Heart left ventricle (tissue), 16 donors: ENCODE measurements around the gene BFSP2. TPM values are rescaled to one million over a fixed set of nuclear protein-coding genes. Genes with fewer than 3 reads are reported as not detected.
A peak's percentile ranks its signal among the peaks of the same experiment; 100 is the strongest.

Experiments
- ATAC-seq, 4 donors: fragments of 200-7000 bp; cut with Tn5 transposase; one replicate each; pipeline ENCODE4 v1.9.1; 2020 to 2022; ENCODE audit warnings: moderate library complexity in 4 of 4, mild to moderate bottlenecking in 3 of 4, moderate number of reproducible peaks in 1 of 4
- DNase-seq, 5 donors: peaks; one replicate each; pipeline ENCODE4 v3.0.0-alpha.2; 2020
- H3K27ac ChIP-seq, 12 donors: fragments of 200-600 bp; sonication (generic) in 4 of 12; one replicate each; pipeline versions ENCODE4 v1.5.0 to v1.8.0; 2016 to 2022; ENCODE audit warnings: mild to moderate bottlenecking in 2 of 12
- H3K27me3 ChIP-seq, 9 donors: fragments of 200-600 bp; sonication (generic) in 2 of 9; one replicate each; pipeline versions ENCODE4 v1.5.1 to v1.8.0; 2016 to 2022; ENCODE audit warnings: mild to moderate bottlenecking in 3 of 9
- H3K36me3 ChIP-seq, 9 donors: fragments of 200-600 bp; sonication (generic) in 2 of 9; one replicate each; pipeline versions ENCODE4 v1.5.0 to v1.8.0; 2018 to 2022; ENCODE audit warnings: mild to moderate bottlenecking in 2 of 9
- H3K4me1 ChIP-seq, 12 donors: fragments of 200-600 bp; sonication (generic) in 4 of 12; one replicate each; pipeline versions ENCODE4 v1.5.0 to v1.8.0; 2016 to 2022; ENCODE audit warnings: mild to moderate bottlenecking in 3 of 12
- H3K4me3 ChIP-seq, 12 donors: fragments of 200-600 bp; sonication (generic) in 4 of 12; one replicate each; pipeline versions ENCODE4 v1.5.0 to v1.8.0; 2017 to 2022; ENCODE audit warnings: mild to moderate bottlenecking in 9 of 12, moderate library complexity in 4 of 12
- H3K9me3 ChIP-seq, 12 donors: fragments of 200-600 bp; sonication (generic) in 4 of 12; one replicate each; pipeline versions ENCODE4 v1.5.0 to v1.8.0; 2016 to 2022; ENCODE audit warnings: mild to moderate bottlenecking in 1 of 12
- CTCF ChIP-seq, 12 donors: fragments of 200-600 bp; sonication (generic) in 4 of 12; IDR thresholded peaks; one replicate each; pipeline versions ENCODE4 v1.5.0 to v1.8.0; 2018 to 2022; ENCODE audit warnings: antibody characterized with exemption in 12 of 12, mild to moderate bottlenecking in 5 of 12
- POLR2A ChIP-seq, 2 donors: fragments of 450-650 bp; IDR thresholded peaks; one replicate each; pipeline ENCODE4 v1.6.1; 2017; ENCODE audit warnings: antibody characterized with exemption in 2 of 2, mild to moderate bottlenecking in 2 of 2, moderate library complexity in 2 of 2
- WGBS, 4 donors: extraction: QIAGEN DNeasy Blood & Tissue Kit in 2 of 4; methylation state at CpG; one replicate each; pipeline versions ENCODE4 v1.1.5 to v1.1.7; 2013 to 2018; 5-methylcytosine and 5-hydroxymethylcytosine counted together
- intact Hi-C, 10 donors: fragments of 100-400 bp; cut with DNase I; formaldehyde crosslinking; loops; one replicate each; pipeline versions ENCODE4 v1.11.1 to v1.14.2; 2022
- polyA plus RNA-seq, 2 donors: library from polyadenylated mRNA; stranded (reverse); fragments of 200-250 nt; gene quantifications; one replicate each; pipeline ENCODE4 v1.2.3, GENCODE V29; 2013
- total RNA-seq, 9 donors: library from RNA; depleted of rRNA in 2 of 9; stranded (reverse); fragments of >200 nt in 2 of 9; fragmentation: NEBNext Ultra II Directional in 3 of 9; extraction: Animal tissue kit (Norgen Biotek cat#: 25700) in 3 of 9; gene quantifications; one replicate each; pipeline versions ENCODE4 v1.1.0 to v1.2.4, GENCODE V29; 2016 to 2023
- donor health status: ischemic (EF 13 %, LVEDD 7.1; RV severe dilation, severe dysfunction).
- donor health status: healthy with polysubstance abuse.
- donor health status: DM: no; HTN: yes; CAD: no.
- donor health status: DM: no; HTN: no; CAD: no.
- donor health status: ischemic (EF 25% LVEDD 6.9; RV normal size, moderate dysfunction).
- donor health status: ischemic (EF 25% LVEDD 5.7; RV mildly dilated, moderate dysfunction).
- donor health status: healthy.
- donor health status: DM: yes; HTN: yes; CAD: no.
- donor health status: ischemic (EF 35%, LVEDD 5.7; RV mildly dilated, moderate dysfunction).
- donor health status: nonischemic (EF 11% LVEDD 7.7; RV severe dilation, severe dysfunction).
- donor health status: DM: yes; HTN: yes; CAD: no.
- donor health status: PGD.
- donor health status: ischemic (EF 29% LVEDD 5.4; RV normal size, mild dysfunction).
- donor health status: nonischemic (EF 23%, LVEDD 6.1; RV moderate dilation, normal function).

The BFSP2 gene
- total and polyA plus RNA-seq, 11 donors, result not detected

GRCh38 chr3:133489466-133490085 lies 89.7 kb downstream of the BFSP2 start:
- no peak overlapping the region for H3K4me3 ChIP-seq
- H3K36me3 ChIP-seq, result no peaks in the 10 kb centered on the region
- 87 to 92% (median 90%) methylated on average over 5 of the region's 5 CpGs for WGBS, 4 donors
- DNase-seq, result no peak
- H3K27me3 ChIP-seq, result no peaks in the 10 kb centered on the region
- H3K4me1 ChIP-seq, result no peaks in the 10 kb centered on the region
- peaks cover 0 to 11% (median 2%) of the 10 kb centered on the region in 12 donors for H3K9me3 ChIP-seq
- ATAC-seq, result no peak
- no peak overlapping the region for H3K27ac ChIP-seq
- intact Hi-C loops, result loop anchor here in 3 of 10 donors (5.0 to 10.0 kb wide), 2 partner anchors 85 to 88 kb away; partner anchors contain the start of gene CDV3 (in 1 of the 3)
- TF ChIP-seq POLR2A (IDR thresholded peaks at IDR 0.05) (no peak), CTCF (IDR thresholded peaks at IDR 0.05) (no peak)

DNA sequence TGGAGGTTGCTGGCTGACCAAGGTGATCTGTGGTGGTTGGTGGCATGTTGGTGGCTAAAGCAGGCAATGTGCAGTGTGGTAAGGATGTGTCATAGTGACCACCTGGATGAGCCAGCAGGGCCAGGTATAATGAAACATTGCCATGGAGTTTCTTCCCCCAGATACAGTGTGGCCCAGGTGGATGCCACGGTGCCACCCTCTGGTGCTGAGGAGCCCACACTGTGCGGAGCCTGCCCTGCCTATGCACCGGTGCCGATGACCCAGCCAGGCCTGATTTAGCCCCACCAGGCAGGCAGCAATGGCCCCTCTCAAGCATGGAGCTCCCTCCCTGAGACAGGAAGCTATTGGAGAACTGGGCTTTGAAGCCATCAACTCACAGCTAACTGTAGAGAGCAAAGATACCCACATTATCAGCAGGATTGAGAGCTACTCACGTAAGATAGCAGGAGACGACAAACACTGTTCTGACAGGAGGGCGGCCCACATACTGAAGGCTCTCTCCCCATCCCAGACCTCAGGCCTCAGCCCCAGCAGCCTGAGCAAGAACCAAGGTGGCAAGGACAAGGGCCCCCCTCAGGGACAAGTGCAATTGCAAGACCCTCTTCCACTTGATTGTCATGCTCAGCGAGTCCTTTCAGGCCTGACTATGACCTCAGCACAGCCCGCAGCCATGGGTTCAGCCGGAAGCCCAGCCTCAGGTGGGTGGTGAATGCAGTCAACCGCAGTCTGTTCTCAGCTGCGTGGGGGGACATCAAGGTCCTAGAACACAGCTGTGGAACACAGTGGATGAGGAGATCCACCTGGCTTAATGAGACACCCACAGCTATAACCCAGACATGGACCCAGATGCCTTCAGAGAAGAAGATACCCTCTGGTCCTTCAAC lies 90.9 kb downstream of the BFSP2 start:
- Histone ChIP-seq H3K27ac (no peak overlapping the region), H3K9me3 (peaks cover 0 to 9% (median 0%) of the 10 kb centered on the region in 12 donors), H3K27me3 (no peaks in the 10 kb centered on the region), H3K4me3 (no peak overlapping the region), H3K36me3 (no peaks in the 10 kb centered on the region), H3K4me1 (no peaks in the 10 kb centered on the region)
- ATAC-seq, result peak in 1 of 4 donors; percentile 33
- TF ChIP-seq POLR2A (IDR thresholded peaks at IDR 0.05), result no peak
- TF ChIP-seq CTCF (IDR thresholded peaks at IDR 0.05), result no peak
- intact Hi-C loops, result no loop called here
- WGBS, 4 donors, result 83 to 94% (median 87%) methylated on average over 8 to 12 of the region's 12 CpGs
- no peak for DNase-seq

DNA sequence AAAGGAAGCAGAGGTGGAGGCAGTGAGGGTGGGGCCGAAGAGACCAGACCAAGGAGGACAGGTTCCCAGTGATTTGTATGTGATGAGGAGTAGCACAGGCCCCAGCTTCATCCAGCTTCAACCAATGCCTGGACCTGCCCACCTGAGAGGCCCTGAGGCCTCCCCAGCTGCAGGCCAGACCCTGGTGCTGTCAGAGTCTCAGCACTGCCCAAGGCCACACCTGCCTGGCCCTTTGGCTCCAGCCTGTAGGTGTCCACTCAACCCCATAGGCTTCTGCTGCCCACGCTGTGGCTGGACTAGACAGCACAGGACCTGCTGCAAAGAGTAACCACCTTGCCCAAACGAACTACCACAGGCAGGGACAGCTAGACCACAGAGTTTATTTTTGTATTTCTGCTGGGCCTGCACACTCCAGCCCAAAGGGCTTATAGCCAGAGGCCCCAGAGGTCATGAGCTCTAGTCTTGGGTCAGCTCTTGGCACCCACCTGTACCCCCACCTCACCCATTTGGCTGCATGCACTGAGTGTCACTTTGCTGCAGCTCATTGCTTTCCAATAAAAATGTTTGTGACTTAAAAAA lies 91.7 kb downstream of the BFSP2 start:
- Histone ChIP-seq H3K36me3 (no peaks in the 10 kb centered on the region), H3K4me1 (no peaks in the 10 kb centered on the region), H3K4me3 (no peak overlapping the region), H3K27me3 (no peaks in the 10 kb centered on the region), H3K9me3 (peaks cover 0 to 7% (median 0%) of the 10 kb centered on the region in 12 donors), H3K27ac (no peak overlapping the region)
- no peak for DNase-seq
- intact Hi-C loops, result no loop called here
- 94 to 96% (median 95%) methylated on average over 2 to 3 of the region's 3 CpGs for WGBS, 4 donors
- ATAC-seq, result no peak
- TF ChIP-seq CTCF (IDR thresholded peaks at IDR 0.05), result no peak
- TF ChIP-seq POLR2A (IDR thresholded peaks at IDR 0.05), result no peak
